GM18526 (cell line): Measurements from ENCODE around the gene NUP54.

ENCODE experiments used
- POLR2A ChIP-seq: IDR thresholded peaks from 3 replicates; pipeline ENCODE4 v1.6.1; 2011; ENCODE audit not compliant: insufficient read length; ENCODE audit errors: extremely low read depth

Gene NUP54

DNA sequence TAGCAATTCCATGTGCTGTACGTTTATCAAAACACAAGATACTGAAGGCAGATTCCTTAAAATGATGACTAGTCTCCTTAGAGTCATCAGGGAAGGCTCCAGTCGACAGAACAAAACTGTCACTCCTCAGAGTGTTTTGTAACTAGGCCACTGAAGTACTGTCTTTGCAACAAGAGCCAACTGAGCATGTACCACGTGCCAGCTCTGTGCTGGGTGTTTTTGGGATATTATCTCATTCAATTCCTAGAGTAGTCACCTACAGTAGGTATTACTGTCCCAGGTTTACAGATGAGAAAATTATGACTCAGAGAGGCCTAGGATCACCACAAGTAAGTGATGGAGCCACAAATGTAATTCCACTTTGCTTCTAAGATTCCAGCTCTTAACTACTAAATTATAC lies 18.3 kb upstream of the NUP54 start:
- no peak for TF ChIP-seq POLR2A

DNA sequence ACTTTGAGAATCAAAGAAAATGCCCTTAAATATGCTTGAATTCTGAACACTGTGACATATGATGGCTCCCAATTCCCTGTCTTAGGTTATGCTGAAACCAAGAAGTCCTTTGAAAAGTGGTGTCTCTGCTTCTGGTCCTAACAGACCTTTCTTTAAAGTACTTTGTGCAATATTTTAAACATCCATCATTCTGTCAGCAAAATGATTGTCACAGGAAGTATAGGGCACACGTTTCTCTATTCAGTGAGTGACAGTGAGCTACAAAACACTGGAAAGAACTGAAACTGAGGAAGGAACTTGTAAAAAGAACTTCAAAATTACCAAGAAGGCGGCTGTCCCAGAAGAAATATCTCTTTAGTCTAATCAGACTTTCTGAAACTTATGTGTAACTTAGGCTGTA lies 12.2 kb upstream of the NUP54 start:
- TF ChIP-seq POLR2A: no peak

DNA sequence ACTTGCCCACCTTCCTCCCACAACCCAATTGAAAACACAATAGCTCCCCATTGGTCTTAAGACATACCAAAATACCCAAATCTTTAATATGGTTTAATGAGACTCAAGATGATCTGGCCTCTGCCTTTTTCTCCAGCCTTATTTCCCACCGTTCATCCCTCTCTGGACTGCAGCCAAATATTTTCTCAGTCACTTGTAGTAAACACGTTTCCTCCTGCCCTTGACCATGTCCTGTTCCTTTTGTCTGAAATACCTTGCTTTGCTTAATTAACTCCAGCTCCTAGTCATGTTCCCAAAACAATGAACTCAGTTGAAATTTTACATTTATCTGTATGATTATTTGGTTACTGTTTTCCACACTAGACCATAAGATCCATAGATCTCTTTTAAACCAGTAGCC lies 8.4 kb upstream of the NUP54 start:
- TF ChIP-seq POLR2A: no peak

DNA sequence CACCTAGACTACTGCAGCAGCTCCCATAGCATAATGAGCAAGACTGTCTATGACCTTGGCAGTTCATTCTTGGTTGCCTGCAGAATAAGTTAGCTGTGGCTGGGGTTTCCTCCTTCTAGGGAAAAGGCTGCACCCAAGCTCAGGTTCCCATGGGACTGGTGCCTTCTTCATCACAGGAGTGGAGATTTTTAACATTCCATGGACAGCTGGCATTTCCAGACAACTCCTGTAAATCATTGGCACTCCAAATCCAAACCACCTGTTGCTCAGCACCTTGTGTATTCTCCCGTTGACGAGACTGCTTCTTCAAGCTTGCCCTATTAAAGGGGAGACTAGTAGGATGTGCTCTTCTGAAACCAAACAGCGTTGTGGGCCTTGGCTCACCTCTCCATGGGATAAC lies 7.8 kb upstream of the NUP54 start:
- no peak for TF ChIP-seq POLR2A

DNA sequence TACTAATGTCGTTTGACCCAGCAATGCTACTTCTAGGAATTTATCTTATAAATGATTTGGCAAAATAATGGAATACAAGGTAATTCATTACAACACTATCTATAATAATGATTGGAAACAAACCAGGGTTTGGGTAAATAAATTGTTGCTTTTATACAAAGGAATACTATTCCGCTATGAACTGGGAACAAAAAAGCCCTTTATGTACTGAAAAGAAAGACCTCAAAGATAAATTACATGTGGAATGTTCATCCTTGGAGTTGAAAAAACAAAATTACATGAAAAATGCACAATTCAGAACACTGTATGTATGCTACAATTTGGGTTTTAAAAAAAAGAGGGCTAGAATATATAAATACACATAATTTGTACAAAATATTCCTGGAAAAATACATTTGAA lies 5.2 kb upstream of the NUP54 start:
- TF ChIP-seq POLR2A: no peak

DNA sequence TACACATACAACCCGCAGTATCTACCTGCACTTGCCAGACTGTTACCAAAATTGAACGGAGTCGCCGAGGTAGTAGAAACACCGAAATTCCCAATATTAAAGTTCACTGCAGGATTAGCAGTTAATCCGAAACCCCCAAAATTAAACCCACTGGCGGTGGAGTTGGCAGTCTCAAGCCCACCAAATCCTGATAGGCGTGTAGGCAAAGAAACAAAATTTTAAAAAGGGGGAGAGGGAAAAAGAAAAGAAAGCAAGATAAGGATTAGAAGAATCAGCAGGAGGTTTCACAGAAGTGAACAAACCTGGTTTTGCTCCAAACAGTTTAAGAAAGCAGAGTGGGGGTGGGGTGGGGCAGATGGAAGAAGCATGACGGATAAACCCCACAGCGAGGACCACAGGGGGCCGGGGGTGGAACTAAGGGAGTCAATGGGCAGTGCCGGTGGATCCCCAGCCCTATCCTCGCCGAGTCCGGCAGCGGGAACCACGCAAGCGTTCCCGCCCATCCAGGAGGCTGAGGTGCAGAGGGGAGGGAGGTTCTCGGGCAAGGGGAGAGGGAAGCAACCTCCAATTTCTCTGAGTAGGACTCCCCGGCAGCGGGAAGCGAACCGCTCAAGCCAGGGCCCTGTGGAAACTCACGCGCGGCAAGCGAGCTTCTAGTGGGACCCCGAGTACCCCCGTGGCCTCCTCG lies 599 bp downstream of the NUP54 start:
- TF ChIP-seq POLR2A: no peak

DNA sequence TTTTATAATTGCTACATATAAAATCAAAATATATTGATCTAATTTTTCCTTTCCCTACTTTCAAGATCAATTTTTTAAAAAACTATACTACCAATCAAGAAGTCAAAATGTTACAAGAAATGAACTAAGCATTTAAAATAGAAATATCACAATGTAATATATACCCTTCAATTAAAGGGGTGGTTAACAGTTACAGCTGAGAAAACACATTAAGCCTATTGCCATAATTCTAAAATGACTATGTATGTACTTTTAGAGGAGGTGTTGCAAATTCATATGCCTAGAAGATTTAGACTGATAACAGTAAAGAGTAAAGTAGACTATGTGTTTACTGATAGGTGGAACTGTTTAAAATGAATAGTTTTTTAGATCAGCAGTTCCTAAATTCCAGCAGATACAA lies 3.7 kb downstream of the NUP54 start:
- no peak for TF ChIP-seq POLR2A

DNA sequence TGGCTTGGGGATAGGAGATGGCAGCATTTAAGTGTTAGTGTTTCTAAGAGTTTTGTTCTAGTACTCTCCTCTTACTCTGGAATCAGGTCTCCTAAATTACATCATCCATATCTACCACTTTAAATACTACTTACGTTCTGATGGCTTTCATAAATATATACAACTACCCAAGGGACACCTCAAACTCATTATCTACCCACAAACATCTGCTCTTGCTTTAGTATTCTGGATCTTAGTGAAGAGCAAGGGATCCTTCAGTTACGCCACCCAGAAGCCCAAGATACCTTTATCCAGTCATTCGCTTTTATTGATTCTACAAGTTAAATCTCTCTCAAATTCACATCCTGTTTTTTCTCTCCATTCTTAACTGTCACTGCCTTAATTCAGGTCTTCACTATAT lies 7.0 kb downstream of the NUP54 start:
- TF ChIP-seq POLR2A: no peak

DNA sequence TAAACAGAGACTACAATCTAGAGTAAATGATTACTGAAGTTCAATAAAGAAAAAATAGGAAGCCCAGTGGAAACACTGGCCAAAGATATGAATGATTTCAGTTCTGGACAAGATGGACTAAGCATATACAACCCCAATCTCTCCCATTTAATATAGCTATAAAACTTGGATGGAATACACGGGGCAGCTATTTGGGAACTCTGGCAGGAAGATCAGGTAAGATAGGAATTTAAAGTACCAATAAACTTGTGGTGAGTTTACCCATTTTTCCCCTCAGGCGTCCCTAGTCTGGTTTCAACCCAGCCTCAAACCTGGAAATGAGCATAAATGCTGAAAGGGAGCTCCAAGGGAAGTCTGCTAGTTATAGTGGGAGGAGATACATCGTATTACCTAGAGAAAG lies 20.4 kb downstream of the NUP54 start:
- no peak for TF ChIP-seq POLR2A

DNA sequence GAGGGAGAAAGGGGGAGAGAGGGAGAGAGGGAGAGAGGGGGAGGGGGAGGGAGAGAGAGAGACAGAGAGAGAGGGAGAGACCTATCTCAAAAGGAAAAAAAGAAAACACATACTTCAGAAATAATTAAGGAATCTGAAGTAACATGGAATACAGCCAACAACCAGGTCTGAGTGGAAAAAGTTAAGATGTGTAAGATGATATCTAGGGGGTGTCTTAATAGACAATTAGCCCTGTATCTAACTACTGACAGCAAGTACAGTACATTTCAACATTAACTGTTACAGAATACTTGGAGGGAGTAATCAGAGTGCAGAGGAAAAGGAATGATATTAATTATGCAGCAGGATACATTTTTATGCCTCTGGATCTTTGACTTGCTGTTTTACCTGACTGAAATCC lies 22.4 kb downstream of the NUP54 start:
- no peak for TF ChIP-seq POLR2A

DNA sequence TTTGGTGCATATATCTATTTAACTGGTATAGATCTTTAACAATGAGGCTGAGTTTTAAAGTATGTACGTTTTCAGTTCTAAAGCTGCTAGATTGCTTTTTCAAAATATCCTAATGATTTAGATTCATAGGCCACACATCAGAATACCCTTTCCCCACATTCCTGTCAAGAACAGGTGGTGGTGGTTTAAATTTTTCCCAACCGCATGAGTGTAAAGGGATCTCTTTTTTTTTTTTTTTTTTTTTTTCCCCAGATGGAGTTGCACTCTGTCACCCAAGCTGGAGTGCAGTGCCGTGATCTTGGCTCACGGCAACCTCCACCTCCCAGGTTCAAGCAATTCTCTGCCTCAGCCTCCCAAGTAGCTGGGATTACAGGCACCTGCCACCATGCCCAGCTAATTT lies 28.0 kb downstream of the NUP54 start:
- TF ChIP-seq POLR2A: no peak

DNA sequence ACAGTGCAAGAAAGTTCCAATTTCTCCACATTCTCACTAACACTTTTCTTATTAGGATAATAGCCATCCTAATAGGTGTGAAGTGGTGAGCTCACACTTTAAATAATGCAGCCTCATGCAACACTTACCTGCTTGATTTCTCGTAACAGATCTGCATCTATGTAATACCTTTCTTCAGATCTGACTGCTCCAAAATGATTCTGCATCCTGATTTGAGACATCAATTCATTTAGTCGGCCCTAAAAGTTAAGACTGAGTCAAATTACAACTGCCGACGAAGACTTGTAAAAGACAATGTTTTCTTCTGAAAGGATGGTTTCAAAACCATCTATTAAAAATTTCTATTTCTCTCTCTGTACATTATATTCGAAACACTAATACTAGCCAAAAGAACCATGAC lies 30.7 kb downstream of the NUP54 start:
- TF ChIP-seq POLR2A: no peak

DNA sequence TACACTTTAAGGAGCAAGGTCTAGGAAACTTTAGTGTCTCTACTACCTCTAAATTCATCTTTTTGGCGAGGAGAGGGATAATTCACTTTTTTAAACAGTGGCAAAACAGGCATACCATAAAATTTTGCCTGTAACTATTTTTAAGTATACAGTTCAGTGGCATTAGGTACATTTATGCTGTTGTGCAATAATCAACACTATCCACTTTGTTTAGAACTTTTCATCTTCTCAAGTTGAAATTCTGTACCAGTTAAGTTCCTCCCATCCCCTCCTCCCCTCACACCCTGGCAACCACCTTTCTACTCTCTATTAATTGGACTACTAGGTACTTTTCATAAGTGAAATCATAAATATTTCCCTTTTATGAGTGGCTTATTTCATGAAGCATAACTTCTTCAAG lies 31.4 kb downstream of the NUP54 start:
- TF ChIP-seq POLR2A: no peak

DNA sequence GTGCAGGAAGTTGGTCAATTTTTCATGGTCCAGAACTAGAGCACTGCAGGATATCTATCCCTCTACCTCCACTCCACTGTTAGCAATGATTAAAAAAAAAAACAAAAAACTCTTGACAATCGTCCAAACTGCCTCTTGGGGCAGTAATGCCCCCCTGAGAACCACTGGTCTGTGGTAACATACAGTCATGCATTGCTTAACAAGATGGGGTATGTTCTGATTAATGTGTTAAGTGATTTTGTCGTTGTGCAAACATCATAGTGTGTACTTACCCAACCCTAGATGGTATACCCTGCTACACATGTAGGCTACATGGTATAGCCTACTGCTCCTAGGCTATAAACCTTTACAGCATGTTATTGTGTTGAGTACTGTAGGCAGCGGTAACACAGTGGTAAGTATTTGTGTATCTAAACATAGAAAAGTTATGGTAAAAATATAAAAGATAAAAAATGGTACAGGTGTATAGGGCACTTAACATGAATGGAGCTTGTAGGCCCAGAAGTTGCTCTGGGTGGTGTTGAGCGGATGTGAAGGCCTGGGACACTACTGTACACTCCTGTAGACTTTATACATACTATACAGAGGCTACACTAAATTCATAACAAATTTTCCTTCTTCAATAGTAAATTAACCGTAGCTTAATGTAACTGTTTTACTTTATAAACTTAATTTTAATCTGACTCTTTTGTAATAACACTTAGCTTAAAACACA lies 39.6 kb downstream of the NUP54 start:
- no peak for TF ChIP-seq POLR2A

DNA sequence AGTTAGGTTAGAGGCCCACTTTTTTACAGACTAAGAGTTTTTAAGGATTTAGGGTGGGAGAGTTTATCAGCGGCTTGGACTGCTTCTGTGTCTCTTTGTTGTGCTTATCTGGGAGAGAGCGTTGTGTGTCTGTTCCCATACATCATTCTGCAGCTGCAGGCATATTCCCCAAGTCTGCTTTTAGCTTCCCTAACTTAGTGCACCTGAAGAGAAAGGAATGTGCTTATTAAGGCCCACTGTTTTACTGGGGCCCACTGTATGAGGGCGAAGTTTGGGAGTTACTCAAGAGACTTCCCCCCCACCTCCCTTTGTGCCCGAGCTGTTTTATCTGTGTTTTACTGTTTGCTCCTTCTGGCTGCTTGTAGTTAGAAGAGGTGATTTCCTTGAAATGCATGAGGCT lies 41.8 kb downstream of the NUP54 start:
- no peak for TF ChIP-seq POLR2A

DNA sequence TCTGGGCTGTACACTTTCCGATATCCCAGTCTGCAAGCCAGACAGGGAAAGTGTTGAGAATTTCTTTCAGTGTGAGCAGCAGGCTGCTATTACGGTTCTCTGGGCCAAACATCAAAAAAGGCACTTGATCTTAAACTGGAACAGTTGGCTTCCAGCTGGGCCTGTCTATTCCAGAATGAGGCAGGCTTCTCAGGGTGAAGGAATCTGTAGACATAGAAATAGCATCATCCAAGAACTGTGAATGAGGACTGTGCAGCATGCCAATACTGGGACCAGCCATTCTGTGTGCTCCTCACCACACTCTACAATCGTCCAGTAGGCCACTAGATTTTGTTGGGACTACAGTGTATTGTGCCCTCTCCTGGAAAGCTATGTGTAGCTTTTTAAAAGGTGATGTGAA lies 42.5 kb downstream of the NUP54 start:
- no peak for TF ChIP-seq POLR2A

DNA sequence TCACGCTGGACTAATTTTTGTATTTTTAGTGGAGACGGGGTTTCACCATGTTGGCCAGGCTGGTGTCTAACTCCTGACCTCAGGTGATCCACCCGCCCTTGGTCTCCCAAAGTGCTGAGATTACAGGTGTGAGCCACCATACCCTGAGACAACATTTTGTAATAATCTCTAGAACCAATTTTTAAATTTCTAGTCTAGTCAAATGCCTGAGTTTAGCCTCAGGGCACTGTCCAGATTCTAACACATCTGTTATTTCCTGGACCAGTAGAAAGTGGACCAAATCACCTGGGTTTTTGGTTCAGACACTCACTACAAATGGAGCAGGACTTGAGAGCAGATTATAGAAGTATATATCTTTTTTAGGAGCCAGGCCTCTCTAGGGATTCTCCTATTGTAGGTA lies 52.1 kb downstream of the NUP54 start:
- no peak for TF ChIP-seq POLR2A
